NCI-H2227 (cell line): ENCODE data around the gene ZNF682.
"Not testable (repeated sequence)": the region's sequence is repeated elsewhere in the genome, so short reads cannot be mapped to it uniquely, and the experiment has no call there.

ENCODE experiments used
- DNase-seq: peaks from one replicate; lab custom pipeline; 2025; ENCODE audit not compliant: unreplicated experiment; lab: John Stamatoyannopoulos, UW

ZNF682 gene

GRCh38 chr19:20005741-20006140 lies 33.6 kb downstream of the ZNF682 start:
- DNase-seq = no peak

GRCh38 chr19:19997656-19998268 lies 41.5 kb downstream of the ZNF682 start:
- no peak for DNase-seq

- no peak for DNase-seq
These were observed 72.4 kb downstream of the ZNF682 start for GRCh38 chr19:19966862-19967261.

- not testable (repeated sequence) for DNase-seq
These were observed 73.2 kb downstream of the ZNF682 start for GRCh38 chr19:19966126-19966525.

- DNase-seq = no peak
These were observed 74.9 kb downstream of the ZNF682 start for GRCh38 chr19:19964416-19964815.

- peak; percentile 67 for DNase-seq
These were observed 80.0 kb downstream of the ZNF682 start for GRCh38 chr19:19959151-19959799.

GRCh38 chr19:19957766-19958165 lies 81.5 kb downstream of the ZNF682 start:
- DNase-seq = not testable (repeated sequence)

- no peak for DNase-seq
These were observed 82.8 kb downstream of the ZNF682 start for GRCh38 chr19:19956434-19957075.

GRCh38 chr19:19955208-19955607 lies 84.1 kb downstream of the ZNF682 start:
- no peak for DNase-seq
